ENCODE data around the gene NEBL.
"Not testable (repeated sequence)": the region's sequence is repeated elsewhere in the genome, so short reads cannot be mapped to it uniquely, and the experiment has no call there.

The NEBL gene, protein sequence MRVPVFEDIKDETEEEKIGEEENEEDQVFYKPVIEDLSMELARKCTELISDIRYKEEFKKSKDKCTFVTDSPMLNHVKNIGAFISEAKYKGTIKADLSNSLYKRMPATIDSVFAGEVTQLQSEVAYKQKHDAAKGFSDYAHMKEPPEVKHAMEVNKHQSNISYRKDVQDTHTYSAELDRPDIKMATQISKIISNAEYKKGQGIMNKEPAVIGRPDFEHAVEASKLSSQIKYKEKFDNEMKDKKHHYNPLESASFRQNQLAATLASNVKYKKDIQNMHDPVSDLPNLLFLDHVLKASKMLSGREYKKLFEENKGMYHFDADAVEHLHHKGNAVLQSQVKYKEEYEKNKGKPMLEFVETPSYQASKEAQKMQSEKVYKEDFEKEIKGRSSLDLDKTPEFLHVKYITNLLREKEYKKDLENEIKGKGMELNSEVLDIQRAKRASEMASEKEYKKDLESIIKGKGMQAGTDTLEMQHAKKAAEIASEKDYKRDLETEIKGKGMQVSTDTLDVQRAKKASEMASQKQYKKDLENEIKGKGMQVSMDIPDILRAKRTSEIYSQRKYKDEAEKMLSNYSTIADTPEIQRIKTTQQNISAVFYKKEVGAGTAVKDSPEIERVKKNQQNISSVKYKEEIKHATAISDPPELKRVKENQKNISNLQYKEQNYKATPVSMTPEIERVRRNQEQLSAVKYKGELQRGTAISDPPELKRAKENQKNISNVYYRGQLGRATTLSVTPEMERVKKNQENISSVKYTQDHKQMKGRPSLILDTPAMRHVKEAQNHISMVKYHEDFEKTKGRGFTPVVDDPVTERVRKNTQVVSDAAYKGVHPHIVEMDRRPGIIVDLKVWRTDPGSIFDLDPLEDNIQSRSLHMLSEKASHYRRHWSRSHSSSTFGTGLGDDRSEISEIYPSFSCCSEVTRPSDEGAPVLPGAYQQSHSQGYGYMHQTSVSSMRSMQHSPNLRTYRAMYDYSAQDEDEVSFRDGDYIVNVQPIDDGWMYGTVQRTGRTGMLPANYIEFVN

DNA sequence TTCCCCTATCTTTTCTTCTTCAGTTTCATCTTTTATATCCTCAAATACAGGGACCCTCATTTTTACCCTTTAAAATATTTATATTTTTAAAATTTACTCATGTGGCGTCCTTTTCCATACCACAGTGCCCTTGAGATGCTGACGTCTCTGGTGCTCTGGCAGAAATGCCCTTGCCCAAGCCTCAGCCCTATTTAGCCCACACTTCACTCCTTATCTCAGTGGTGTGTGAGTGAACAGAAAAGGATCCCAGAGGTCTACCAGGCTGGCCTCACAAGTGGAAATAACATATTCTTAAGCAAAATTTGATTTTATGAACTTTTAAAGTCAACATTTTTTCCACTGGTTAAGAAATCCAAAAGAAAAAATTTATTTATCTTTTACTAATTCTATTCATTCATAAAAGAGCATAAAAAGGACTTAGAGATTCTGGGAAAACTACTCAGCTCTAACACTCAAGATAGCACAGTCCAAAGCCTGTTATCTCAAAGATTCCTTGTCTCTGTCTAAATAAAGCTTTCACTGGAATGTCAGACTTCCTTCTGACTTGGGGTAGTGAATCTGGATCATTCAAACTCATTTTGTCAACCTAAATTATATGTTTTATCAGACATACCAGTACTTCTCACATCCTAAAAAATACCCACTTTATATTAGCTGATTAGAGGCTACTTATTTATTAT is at the start of gene NEBL:
Gene NEBL (minus strand): TSS at position 166 of the 680 bp plus-strand sequence. CDS start 106 bp downstream, at position 60.
- no peak for DNase-seq

DNA sequence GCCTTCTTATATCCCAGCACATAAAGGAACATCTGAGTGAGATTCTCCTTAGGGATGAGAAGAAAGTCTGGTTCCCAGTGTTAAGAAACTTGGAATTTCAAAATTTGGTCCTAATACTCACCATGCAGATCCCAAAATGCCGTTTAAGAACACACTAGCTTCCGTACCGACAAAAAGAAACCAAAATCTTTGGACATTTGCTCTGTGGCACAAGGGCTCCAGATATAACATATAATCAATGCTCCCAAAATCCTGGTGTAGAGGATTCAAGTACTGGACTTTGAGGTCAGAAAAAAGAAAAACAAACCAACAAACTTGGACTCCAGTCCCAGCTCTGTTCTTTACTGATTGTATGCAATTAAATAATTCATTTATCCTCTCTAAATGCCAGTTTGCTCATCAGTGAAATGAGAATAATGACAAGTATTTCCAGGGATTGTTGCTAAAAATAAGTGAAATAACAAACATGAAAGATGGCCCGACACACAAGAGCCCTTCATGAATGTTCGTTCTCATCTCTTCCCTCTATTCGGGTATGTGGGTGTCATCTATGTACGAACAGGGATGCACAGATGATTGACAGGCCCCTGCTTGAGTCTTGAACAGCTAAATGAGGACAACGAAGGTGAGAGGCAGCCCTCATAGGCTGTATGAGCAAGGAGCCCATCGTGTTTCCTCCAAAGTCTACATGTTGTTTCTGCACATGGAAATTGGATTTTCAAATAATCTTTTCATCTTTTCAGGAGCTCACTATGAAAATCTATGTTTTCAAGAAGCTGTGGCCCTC is 48.6 kb upstream of the NEBL start:
- no peak for DNase-seq

DNA sequence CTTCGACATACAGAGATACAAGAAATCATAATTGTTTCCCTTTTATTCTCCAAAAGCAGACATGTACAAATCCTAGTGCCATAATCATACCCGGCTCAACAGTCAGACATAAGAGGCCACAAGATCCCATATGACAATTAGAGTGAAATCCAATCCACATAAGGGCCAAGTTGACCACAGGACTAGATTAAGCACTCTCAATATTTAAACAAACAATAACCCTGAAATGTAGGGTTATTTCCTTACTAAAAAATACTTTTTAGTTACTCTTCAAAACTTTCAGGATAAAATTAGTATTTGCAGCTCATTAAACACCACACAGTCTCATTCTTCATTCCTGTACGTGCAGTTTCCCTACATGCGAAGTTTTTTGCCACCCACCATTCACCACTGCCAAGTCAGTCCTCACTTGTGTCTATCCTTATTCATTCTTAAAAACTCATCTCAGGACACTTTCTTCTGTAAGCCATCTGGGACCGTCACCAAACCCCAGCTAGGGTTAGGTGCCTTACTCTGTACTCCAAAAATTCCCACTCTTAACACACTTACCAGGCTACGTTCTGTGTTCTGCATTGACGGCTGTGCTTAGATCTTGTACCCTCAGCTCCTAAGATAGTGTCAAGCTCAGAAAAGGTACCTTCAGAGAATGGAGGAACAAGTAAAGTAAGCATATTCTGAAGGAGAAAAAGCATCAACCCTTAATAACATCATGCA is 47.8 kb upstream of the NEBL start:
- DNase-seq: no peak

DNA sequence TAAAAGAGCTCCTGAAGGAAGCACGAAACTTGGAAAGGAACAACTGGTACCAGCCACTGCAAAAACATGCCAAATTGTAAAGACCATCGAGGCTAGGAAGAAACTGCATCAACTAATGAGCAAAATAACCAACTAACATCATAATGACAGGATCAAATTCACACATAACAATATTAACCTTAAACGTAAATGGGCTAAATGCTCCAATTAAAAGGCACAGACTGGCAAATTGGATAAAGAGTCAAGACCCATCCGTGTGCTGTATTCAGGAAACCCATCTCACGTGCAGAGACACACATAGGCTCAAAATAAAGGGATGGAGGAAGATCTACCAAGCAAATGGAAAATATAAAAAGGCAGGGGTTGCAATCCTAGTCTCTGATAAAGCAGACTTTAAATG is 42.3 kb upstream of the NEBL start:
- not testable (repeated sequence) for DNase-seq

DNA sequence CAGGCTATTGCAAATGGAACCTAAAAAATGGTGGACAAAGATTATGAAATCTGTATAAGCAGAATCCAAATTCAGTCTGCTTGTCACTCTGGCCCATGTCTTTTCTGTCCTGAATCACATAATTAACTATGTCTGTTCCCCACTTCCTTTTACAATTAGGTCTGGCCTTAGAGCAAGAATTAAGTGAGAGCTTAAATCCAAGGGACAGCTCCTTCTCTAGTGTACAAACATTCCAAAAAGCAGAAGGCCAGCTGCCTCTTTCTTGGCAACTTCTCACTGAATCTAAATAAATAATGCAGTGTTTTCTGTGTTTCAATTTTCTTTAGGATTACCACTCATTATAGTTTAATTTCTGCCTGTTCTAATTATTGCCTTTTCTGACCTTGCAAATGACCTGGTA is 39.3 kb upstream of the NEBL start:
- DNase-seq: no peak

DNA sequence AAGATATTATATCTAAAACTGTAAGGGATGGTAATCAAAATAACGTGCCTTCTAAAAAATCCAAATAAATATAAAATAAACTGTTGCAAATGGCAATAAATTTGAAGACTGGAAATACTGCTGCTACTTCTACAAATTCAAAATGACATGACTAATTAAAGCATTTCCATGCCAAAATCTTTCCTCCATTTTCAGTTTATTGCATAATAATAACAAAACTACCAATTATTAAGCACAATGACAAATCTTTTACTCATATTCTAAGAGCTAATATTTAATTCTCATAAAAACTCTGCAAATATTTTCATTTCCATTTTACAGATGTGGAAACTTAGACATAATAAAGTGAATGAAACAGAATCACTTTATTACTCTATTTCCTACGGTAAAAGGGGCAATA is 38.8 kb upstream of the NEBL start:
- DNase-seq: no peak

DNA sequence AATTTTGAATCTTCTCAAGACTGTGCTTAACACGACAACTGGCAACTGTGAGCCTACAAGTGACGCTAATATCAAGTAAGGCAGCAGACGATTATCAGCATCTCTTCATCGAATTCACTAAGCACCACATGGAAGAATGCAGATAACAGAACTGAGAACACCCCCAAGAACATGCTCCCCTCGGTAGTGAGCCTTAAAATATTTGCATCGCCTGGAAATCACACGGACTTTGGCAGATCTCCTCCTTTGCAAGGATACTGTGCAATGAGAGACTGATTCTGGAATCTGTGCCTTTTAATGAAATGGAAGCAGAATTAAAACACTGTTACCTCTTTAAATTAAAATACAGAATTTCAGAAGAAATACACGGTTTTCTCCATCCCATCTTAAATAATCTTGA is 38.2 kb upstream of the NEBL start:
- DNase-seq: no peak

DNA sequence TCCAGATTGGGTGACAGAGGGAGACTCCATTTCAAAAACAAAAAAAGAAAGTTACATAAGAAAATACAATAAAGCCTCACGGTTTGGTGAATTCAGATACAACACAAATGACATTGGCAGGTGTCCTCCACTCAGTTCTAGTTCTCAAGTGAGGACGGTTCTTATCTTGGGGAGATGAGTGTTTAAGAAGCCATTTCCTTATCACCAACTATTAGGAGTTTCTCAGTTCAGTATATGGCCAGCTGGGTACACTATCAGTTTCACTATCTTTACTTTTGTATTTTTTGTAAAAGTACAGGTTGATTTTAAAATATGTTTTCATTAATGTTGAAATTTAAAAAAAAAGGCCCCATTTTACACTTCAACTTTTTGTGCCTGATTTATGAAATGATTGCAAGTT is 36.6 kb upstream of the NEBL start:
- no peak for DNase-seq

DNA sequence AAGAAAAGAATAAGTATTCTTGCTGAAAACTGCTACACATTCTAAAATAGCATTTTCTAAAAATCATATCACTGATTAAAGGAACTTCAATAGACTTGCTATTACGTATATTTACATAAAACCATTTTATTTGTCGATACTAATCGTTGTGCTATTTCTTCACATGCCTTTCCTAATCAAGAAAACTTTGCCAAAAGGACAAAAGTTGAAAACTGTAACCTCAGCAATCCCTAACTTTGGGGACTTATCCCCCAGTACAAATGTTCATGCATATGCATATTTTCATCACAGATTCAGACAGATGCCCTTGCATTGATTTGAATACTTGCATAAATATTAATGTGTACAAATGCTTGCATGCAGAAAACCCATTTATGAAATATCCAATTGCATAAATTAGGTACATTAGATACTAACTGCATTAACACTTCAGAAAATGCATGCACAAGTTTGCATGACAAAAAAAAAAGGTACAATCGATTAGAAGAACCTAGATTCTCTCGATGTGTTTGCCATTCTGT is 35.6 kb upstream of the NEBL start:
- DNase-seq: no peak

DNA sequence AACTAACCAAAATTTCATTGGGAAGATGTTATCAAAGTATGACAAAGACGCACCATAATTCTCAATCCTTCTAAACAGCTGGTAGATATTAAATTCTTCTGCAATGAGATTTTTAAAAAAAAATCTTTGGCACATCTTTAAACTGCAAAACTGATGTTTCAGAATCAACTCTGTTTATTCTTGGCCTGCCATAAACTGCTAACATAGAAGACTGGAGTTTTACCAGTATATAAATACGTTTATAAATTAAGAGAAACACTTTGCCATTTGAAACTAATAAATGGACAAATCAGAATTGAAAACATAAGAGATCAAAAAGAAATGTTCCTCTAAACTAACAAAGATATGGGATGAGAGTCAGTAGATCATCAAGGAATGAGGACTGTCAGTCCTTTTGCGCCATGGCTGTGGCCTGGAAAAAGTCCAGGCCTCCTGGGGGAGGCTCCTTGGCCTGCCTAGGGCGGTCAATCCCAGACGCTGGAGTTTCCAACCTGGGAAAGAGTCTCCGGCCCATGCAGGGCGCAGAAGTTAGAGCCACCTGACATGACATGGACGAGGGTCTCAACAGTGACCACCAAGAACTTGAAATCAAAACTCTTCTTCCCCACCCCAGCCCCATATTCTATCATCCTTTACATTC is 34.2 kb upstream of the NEBL start:
- no peak for DNase-seq

DNA sequence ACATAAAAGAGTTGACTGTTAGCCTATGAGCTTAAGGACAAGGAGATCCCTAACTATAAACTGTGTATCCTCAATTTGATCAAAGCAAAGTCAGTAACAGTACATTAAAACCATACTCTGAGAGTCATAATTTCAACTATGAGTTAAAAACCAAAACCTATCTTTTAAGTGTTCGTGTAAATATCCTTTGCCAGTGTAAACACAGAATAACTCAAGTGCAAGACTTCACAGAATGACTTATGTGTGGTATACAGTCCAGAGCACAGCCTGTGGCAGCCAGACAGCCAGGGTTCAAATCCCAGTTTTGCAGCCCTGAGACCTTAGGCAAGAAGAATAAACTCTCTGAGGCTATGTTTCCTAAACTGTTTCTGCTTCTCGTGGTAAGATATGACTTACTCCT is 30.3 kb upstream of the NEBL start:
- no peak for DNase-seq

DNA sequence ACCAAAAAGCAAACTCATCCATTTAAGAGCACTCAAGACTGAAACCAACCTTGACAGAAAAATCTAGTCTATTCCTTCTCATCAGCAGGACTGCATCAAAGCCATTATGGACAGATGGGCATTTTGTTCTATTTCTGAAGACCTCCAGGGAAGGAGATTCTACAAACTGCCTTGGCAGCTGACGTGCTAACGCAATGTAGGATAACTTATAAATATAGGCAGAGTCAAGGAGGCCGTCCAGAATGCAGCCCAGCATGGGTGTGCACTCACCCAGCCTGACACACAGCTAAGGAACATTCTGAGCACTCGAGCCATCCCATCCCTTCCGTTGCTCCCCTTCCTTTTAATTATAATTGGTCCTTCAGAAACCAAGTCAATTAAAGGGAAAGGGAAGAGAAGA is 25.3 kb upstream of the NEBL start:
- DNase-seq: no peak

DNA sequence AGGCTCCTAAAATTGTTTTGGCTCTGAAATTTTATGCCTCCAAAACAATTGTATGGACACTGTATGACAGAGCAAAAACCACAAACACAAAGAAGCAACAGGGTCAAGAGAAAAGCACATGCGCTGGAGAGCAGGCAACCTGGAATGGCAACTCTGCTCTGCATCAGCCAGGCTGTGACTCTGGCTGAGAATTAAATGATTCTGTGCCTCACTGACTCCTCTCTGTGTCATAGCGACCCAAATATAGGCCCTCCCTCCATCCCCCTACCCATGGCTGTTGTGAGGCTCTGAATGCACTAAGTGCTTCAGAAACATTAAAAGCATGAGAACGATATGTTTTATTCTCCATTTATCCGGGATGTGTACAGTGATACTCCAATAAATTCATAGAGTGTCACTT is 24.9 kb upstream of the NEBL start:
- no peak for DNase-seq

DNA sequence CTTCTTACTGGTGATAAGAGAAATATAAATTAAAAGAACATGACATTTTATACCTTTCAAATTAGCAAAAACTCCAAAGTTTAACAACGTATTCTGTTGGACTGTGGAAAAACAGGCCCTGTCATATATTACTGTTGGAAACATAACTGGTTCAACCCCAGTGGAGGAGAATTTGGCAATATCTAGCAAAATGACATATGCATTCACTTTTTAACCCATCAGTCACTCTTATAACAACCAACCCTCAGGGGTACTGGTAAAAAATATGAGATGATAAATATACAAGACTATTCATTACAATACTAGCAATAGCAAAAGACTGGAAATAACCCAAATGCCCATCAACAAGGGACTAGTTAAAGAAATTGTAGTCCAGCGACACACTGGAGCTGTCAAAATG is 22.9 kb upstream of the NEBL start:
- no peak for DNase-seq

DNA sequence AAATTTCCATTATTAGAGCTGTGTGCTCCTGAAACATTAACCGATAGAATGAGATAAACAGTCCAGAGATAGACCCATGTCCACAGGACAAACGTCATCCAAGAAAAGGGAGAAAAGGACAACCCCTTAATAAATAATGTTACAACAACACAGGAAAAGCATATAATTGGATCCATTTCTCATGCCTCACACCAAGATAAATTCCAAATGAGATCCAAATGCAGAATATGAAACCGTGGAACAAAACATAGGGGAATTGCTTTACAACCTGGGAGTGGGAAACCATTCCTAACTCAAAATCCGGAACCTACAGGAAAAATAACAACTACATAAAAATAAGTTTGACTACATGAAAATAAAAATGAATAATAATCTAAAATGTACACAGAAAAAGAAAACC is 22.4 kb upstream of the NEBL start:
- DNase-seq: no peak

DNA sequence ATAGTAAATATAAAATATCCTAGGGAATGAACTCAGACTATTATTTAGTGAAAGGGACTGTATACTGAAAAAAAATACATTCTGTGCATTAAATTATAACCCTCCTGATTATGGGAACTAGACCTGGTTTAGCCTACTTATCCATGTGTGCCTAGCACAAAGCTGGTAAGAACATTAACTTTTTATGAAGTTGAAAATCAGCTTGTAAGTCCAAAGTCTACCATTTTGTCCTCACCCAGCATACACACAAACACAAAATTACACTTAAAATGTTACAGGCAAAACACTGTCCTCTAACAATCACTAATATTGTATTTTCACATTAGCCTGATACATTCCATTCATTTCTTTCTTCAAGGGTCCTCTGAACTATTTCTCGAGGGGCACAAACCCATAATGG is 19.9 kb upstream of the NEBL start:
- no peak for DNase-seq

DNA sequence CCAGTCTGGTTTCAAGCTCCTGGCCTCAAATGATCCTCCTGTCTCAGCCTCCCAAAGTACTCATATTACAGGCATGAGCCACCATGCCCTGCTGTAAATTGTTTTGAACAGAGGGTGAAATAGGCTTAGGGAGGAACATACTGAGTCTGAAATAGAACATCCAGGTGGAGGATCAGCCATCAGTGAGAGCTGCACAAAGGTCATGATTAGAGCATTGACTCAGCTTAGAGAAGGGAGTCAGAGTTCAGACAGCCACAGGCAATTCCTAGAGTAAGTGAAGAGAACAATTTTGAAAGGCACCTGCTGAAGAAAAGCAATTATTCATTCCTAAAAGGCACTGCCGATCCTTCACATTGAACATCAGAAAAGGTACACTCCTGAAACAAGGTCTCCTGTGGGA is 15.9 kb upstream of the NEBL start:
- no peak for DNase-seq

DNA sequence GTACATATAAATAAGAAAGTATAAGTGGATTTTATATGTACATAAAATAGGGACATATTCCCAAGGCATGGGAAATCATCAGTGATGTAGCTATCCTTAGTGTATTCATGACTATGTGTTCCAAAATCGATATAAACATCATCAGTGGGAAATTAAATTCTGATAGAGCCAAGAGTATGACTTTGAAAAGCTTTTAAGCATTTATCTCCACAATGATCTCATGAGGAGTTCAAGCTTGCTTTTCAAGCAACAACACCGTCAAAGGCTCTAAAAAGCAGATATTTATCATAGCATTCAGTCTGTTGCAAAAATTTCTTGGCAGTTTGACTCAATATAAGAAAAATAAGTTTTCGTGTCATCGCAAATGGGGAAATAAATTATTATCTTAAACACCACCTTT is 14.5 kb upstream of the NEBL start:
- no peak for DNase-seq

DNA sequence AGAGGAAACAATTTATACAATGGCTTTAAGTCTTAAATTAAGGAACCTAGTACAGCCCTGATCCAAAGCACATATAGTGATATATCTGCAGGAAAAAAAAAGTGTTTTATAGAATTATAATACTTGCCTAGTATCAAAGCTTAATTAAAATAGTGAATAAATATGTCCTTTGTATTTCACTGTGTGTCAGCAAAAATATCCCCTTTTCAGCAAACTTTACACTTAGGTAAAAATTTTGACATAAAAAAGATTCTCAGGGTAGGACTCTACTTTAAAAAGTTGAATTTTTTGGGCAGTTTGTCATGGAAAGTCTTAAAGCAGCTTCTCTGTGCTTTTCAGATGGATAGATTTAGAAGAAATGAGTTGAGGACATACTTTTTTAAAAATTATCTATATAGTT is 12.7 kb upstream of the NEBL start:
- DNase-seq: no peak

DNA sequence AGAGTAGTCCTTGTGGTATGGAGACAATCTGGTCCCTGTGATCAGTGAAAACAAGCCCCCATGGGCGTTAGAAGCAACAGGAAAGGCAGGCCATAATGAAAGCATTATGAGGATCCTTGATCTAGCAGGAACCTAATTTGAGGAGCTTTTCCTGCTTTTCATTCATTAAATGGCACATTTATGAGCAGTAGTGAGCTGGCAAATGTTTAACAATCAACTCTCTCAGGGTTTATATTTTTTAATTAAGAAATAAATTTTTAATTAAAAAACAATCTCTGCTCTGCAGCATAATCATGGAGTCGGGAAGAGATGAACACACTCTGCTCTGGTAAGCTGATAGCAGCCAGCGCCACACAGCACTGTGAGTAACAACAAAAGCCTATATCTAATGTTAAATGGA is 11.3 kb upstream of the NEBL start:
- no peak for DNase-seq

Measured in inflammatory macrophage treated with lipopolysaccharide for 4 hours (primary cell).